Stimulated activated naive CD4-positive, alpha-beta T cell treated with Interleukin-2 at 50 U/mL for 16 hours (primary cell): ENCODE results near the gene C11orf98.
"Not testable (repeated sequence)": the region's sequence is repeated elsewhere in the genome, so short reads cannot be mapped to it uniquely, and the experiment has no call there.

Source experiments
- DNase-seq: peaks from one replicate; lab custom pipeline; 2025; lab: John Stamatoyannopoulos, UW

C11orf98 gene

DNA sequence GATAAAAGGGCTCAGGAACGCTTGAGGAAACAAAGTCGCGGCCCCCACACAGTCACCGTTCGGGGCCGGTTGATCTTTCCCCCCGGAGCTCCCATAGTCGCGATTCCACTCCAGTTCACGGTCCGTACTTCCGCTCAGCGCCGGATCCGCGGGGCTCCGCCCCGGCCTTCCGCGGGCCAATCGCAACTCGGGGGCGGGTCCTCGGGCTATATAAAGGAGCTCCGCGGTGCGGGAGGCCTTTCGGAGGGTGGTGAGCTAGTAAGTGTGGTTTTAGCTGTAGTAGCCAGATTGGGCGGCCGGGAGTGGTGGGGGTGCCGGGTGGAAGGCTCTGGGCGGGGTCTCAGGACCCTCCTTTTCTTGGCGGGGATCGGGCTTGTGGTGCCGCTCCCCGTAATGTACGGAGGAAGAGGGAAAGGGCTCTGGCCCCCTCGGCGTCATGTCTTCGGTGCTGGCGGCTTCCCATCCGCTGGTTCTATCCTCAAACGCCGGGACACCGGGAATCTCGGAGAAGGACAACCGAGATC, at the start of gene C11orf98, which contains the start of gene CSKMT:
Gene C11orf98 (minus strand): TSS at position 136 of the 524 bp plus-strand sequence. CDS start 41 bp downstream, at position 95.
Gene CSKMT (plus strand): TSS at position 238 of the 524 bp plus-strand sequence. CDS start 568 bp downstream, outside the sequence.
- DNase-seq = peak; percentile 91

DNA sequence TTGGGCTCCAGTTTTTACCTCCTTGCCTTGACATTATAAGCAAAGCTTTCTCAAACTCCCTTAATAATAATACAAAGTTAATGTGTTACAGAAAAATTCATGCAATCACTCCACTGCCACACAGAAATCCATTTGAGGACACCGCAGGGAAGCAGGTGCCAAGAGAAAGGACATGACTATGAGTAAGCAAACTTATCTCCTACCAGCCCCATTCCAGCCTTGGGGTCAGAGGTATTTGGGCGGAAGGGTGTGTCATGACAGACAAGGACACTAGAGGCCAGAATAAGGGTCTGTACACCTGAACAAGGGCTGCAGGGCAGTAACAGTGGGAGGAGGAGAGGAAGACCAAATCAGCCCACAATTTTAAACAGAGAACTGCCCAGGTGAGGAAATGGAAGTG, 48.3 kb upstream of the C11orf98 start:
- DNase-seq = no peak

DNA sequence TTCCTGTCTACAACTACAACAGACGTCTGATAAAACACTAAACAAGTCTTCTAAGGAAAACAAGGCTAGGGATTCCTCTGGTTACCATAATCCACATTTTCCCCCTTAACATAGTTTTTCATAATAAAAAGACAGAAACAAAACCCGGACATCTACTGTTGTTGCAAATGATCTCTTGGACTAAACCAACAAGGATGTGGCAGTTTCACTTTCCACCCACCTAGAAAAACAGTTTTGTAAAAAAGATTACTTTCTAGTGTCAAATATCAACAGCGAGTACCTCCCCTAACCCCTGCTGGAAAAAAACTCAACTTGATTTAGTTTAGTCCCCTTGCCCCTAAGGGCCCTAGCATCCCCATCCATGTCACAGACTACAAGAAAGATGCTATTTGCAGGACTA, 47.9 kb upstream of the C11orf98 start:
- DNase-seq = no peak

DNA sequence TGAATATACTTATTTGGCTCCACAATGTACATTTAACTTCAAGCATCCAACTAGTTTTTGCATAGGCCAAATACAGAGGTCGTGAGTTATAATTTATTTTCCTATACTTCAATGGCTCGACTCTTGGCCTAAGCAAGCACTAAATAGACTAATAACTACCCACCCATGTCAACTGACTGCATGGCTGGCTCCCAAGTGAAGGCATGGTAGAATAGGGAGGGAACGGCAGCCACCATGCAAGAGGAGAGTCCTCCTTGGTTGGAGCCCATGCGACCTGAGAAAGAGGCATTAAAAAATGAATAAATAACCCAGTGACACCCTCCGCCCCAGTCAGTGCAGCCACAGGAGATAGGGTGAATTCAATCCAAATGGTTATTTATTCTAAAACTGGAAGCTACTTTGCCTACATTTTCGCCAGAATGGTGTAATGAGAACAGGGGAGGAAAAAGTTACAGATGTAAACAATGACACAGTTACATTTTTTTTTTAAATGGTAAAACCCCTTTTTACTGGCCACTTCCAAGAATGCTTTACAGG, 47.3 kb upstream of the C11orf98 start:
- DNase-seq = no peak

DNA sequence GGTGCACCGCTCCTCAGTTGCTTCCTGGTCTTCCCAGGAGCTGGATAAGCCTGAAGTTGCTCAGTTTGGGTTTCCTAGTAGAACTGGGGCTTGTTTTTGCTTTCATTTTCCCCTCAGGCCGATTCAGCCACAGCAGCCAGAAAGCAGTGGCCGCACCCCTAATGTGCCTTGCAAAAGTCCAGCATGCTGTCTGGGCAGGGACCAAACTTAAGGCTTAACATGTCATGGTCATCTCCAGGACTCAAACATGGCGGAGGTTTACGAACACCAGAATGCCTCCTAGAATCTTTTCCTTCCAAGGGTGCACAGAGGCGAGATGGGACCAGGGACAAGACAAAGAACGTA, 45.0 kb upstream of the C11orf98 start:
- no peak for DNase-seq

DNA sequence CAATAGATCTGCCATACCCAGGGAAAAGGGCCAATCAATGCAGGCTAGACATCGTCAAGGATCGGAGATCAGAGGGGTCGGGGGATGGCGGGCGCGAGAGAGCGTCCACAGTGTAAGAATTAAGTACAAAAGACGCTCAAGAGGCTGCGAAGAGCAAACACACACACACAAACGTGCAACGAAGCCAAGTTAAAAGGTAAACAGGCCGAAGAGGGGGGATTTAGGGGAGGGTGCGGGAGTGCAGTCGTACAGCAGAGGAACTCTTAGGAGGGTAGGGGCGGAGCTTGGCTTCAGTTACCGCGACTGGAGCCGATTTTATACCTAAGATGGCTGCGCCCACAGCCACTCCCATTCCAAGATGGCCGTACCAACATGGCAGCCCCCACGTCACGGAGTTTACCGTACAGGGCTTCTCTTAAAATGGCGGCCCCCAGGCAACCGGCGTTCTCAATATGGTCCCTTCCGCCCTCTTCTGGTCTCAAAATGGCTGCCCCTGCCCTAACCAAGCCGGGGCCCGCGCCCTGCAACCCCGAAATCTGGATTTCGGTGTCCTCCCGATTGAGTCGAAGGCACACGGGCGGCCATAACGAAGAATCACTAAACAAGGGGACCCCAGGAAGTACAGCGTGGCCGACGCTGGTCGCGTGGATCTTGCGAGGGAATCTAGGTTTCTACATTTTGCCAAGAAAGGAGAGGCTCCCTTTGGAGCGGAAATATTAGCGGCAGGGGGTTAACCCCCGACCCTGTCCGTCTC, 44.4 kb upstream of the C11orf98 start:
- peak; percentile 97 for DNase-seq

DNA sequence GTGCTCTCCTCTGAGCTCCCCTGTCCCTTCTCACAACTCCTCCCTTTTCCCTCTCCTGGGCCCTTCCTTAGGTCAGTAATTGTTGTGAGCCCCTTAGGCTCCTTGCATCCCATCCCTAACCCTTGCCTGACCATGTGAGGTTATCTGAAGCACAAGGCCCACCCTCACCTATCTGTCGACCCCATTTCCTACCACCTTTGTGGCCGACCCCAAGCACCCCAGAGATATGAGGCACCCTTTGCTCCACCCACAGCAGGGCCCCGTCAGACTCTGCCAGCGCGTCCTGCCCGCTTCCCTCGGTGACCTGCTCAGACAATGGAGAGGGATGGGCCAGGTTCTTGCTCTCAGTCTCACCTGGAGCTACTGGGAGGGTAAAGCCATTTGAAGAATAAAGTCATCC, 43.8 kb upstream of the C11orf98 start:
- peak; percentile 30 for DNase-seq

DNA sequence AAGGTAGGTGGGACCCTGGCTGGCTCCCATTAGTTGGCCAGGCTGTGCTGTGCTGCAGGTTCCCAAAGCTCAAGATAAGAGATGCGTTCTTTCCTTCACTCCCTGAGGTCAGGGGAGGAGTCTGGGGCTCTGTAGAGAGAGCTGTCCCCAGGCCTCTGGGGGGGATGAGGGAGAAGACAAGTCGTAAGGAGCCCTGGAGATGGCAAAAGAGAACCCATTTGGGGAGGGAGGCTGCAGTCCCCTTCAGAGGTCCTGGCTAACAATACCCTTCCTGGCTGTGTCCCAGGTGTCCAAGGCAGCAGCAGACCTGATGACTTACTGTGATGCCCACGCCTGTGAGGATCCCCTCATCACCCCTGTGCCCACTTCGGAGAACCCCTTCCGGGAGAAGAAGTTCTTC, 43.4 kb upstream of the C11orf98 start:
- no peak for DNase-seq

DNA sequence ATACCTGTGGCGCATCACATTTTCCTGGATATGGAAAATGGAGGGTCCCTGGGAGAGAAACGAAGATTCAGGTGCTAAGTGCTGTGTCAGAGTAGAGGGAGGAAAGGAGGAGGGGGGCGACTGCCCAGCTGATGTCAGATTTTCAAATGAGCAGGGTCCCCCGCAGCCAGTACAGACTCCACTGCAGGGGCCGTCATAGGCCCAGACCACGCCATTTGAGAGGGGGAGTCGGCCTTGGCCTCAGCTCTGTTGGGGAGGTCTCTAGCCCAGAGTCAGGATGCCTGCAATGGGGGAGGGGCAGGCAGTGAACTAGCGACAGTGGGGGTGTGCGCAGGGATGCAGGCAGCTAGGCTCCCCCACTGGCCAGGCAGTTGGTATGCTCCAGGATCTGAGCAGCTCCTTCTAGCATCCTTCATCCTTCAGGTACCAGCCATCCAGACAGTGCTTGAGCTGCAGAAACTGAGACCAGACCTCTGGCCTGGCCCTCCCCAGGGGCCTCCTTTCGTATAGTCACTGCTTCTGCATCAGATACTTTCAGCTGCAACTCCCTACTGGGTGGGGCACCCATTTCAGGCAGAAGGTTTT, 42.4 kb upstream of the C11orf98 start, which contains the start of the genes BSCL2 and GNG3:
Gene BSCL2 (minus strand): TSS at position 148 of the 585 bp plus-strand sequence. CDS start 229 bp downstream, outside the sequence.
Gene GNG3 (plus strand): TSS at position 400 of the 585 bp plus-strand sequence. CDS start 620 bp downstream, outside the sequence.
- DNase-seq = no peak

DNA sequence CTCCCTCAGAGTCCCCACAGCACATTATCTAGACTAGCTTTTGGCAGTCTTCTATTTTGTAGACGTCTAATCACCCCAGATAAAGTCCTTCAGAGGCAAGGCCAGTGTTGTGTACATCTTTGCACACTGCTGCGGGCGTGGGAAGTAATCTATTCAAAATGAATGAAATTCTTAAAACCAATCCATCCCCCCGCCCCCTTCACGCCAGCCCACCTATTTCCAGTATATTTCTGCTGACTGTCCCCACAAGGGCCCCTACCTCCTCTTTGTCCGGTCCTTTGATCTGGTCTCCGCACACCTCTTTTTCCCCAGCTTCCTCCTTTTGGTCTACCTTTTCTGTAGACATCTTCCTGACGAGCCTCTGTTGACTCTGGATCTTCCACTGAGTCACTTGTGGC, 41.8 kb upstream of the C11orf98 start:
- no peak for DNase-seq

DNA sequence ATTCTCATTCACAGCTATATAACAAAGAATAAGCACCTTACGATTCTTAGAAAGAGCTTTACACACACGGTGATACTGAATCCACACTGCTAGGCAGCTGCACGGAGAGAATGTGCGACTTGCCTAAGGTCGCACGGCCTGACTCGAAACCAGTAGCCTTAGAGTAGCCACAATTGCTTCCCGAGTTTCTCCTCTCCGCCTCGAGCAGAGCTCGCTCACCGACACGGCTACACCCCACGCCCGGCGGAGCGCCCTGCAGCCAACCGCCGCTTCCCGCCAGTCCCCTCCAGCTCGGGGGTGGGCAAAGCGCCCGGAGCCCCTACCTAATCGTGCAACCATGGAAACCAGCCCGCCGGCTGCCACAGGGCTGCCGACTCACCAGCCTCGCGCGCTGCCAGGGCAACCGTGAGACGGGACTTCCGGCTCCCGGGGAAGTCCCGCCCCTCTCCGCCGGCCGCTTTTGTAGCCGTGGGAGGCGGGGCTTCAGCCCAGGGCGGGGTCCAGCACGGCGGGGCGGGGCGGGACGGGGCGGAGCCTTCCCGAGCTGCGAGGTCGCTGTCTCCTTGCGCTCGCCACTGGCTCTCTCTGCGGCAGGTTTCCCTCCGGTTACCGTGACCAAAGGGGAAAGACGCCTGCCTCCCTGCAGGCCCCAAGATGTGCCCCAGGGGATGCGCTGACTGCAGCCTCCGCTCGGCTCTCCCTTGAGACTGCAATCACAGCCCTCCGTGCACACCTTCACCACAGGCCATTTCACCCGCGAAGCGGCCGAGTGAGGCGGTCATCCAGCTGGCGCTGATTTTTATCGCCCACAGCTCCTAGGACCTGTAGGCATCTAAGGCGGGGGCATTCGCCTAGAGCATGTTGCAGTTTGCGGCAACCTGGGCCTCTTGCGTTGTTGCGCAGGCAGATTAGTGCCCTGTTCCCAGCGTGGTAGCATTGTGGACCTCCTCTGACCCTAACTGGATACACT, 41.2 kb upstream of the C11orf98 start:
- peak; percentile 90 for DNase-seq

DNA sequence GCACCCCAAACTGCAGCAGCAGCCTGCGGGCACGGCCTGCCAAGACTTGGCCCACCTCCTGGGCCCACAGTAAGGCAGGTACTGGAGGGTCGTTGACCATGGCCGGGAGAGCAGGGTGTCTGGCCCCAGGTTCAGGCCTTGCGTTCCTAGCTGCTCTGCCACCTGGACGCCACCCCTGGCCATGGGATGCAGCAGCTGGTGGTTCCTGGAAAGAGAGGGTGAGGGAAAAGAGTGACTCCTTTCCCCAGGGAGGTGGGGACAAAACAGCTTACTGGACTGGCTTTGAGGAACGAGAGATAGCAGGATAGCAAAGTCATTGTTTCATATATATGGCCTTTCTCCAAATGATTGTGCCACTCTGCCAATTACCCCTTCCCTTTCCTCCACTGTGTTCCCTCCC, 40.4 kb upstream of the C11orf98 start:
- no peak for DNase-seq

DNA sequence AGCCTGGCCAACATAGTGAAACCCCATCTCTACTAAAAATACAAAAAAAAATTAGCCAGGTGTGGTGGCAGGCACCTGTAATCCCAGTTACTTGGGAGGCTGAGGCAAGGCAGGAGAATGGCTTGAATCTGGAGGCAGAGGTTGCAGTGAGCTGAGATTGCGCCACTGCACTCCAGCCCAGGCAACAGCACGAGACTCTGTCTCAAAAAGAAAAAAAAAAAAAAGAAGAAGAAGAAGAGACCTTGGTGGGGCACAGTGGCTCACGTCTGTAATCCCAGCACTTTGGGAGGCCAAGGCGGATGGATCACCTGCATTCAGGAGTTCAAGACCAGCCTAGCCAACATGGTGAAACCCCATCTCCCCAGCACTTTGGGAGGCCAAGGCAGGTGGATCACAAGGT, 38.9 kb upstream of the C11orf98 start:
- not testable (repeated sequence) for DNase-seq

DNA sequence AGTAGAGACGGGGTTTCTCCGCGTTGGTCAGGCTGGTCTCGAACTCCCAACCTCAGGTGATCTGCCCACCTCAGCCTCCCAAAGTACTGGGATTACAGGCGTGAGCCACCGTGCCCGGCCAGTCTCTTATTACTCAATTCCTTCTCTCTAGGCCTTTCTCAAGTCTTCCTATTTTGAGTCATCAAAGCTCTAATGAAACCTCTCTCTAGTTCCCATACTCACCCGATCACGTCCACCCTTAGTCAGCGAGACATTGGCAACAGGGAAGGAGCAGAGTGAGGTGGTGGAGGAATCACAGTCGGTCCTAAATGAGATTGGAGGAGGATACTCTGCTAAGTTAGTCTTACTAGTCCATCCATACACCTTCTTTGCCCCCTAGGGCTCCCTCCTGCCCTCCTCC, 37.2 kb upstream of the C11orf98 start:
- no peak for DNase-seq

DNA sequence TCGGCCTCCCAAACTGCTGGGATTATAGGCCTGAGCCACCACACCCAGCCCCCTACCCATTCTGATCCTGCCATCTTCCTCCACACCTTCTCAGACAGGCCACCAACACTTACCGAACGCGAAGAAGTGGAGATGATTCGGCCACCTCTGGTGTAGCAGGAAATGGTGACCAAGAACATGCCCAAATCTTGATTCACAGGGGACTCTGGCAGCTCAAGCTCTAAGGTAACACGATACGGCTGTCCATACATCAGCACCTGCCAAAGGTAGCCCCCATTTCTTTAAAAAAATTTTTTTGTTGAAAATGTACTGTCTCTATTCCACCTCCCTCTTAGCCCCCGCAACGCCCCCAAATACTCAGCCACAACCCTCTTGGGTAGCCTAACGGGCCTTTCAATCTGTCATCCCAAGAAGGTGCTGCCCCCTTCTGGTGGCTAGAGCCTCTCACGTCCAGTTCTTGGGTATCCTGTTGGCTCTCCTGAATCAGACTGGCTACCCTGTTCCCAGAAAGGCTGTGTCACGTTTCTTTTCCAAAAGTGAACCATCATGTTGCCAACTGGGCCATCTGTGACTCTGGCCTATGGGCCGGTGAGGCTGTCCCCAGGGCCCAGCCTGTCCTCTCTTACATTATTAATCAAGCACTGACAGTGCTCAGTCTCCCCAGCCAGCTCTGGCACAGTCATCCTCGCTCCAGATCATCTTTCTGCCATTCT, 29.6 kb upstream of the C11orf98 start:
- peak; percentile 70 for DNase-seq

DNA sequence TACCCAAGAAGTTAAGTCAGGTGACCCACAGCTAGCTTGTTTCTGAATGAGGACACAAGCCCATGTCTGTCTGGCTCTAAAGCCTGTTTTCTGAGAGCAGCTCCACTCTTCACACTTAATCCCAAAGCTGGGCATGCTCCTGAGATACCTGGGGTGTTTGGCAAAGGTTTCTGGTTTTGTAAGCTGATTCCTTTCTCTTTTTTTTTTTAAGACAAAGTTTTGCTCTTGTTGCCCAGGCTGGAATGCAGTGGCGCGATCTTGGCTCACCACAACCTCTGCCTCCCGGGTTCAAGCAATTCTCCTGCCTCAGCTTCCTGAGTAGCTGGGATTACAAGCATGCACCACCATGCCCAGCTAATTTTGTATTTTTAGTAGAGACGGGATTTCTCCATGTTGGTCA, 28.6 kb upstream of the C11orf98 start:
- not testable (repeated sequence) for DNase-seq

DNA sequence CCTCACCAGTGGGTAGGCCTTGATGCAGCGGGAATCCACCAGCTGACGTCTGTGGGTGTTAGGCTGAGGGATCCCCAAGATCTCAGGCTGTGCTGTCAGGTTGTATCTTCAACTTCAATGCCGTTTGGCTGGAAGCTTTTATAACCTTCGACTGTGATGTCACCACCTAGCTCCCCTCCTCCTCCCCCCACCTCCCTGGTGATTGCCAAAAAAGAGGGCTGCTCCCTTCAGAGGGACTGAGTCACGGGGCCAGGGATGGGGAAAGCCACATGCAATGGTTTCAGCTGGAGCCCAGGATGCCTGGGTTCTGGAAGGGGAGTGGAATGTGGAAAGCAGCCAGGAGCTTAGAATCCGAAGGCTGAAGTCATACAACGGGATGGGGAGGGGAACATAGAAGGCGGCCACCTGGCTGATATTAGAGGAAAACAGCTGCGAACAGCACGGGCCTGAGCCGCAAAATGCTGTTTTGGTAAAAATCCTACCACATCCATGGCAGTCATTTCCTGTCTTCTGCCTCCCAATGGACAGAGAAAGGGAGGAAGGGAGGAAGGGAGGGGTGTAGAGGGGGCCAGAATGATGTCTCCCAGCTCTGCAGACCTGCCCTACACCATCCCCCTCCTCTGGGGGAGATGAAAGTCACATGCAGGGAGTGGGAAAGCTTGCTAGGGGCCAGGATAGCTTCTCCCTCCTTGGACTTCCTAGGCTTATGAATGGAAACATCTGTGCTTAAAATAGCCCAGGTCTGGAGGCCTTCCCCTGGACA, 24.6 kb upstream of the C11orf98 start, which contains the start of gene LRRN4CL:
Gene LRRN4CL (minus strand): TSS at position 110 of the 763 bp plus-strand sequence. CDS start 1,022 bp downstream, outside the sequence.
- no peak for DNase-seq

DNA sequence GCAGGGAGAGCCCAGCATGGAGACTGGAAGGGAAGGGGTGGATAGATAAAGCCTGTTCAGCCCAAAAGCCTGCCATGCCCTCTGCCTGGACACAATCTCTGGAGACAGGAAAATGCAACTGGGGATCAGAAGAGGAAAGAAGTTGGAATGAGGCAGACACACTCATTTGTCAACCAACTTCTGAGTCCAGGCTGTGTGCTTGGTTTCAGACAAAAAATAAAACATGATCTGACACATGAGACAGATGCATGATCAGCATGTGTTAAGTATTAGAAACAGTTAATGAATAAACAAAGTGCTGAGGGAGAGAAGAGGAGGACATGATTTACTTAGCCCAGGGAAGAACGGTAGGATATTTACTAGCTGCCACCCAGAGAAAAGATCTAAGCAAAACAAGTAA, 23.5 kb upstream of the C11orf98 start:
- DNase-seq = no peak

DNA sequence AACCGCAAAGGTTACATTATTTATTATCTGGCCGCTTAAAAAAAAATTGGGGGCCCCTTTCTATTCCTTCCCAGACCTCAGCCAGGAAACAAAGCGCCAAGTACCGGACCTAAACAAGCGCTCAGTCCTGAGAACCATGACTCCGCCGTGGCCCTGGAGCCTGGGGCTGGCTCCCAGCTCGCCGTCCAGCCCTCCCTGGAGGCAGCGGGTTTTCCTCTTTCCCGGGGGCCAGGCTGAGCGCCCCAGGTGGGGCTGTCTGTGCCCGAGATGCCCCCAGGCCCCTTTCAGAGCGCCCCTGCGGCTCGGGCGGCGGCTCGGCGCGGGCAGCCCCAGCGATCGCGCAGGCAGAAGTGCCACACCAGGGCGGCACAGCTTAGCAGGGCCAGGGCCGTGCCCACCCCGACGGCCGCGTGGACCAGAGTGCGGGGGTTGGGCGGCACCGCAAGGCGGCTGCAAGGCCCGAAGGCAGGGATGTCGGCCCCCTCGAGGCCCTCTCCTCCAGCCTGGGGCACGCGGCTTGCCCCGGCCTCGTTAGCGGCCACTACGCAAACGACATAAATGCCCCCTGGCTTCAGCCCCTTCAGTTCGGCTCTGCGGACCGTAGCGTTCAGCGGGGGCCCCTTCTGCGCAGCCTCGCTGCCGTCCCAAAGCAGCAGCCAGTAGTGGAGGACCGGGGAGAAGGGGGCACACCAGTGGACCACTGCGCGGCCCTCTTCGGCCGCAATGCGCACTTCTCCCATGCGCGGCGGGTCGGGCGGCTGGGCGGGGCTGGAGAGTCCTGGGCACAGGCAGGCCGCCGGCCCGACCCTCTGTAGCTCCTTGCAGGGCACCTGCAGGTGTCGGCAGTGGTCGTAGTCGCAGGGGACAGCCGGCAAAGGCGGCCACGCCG, 22.7 kb upstream of the C11orf98 start:
- DNase-seq = no peak
